Cardiac muscle cell (in vitro differentiated cells and primary cell): ENCODE results near the gene XRN1. TPM values are rescaled to one million over a fixed set of nuclear protein-coding genes. Genes with fewer than 3 reads are reported as not detected.
"Not testable (repeated sequence)": the region's sequence is repeated elsewhere in the genome, so short reads cannot be mapped to it uniquely, and the experiment has no call there.

Experiments used
- DNase-seq, 2 donors: peaks; one replicate each; pipeline versions ENCODE4 v3.0.0 to v3.0.0-alpha.2; 2010 to 2017; ENCODE audit warnings: low read depth in 1 of 2, low spot score in 1 of 2
- H3K27ac ChIP-seq: fragments of 200-600 bp; sonication (generic); 2 replicates; pipeline ENCODE4 v1.5.1; 2016
- H3K27me3 ChIP-seq: fragments of 200-600 bp; sonication (generic); 2 replicates; pipeline ENCODE4 v1.6.0; 2016; ENCODE audit warnings: control low read depth
- H3K36me3 ChIP-seq: fragments of 200-600 bp; sonication (generic); 2 replicates; pipeline ENCODE4 v1.5.1; 2016; ENCODE audit warnings: control low read depth
- H3K4me1 ChIP-seq: fragments of 200-600 bp; sonication (generic); 2 replicates; pipeline ENCODE4 v1.8.1; 2017; ENCODE audit warnings: low read depth, mild to moderate bottlenecking, mixed run types
- H3K4me3 ChIP-seq: fragments of 200-600 bp; sonication (generic); 2 replicates; pipeline ENCODE4 v1.5.1; 2016; ENCODE audit warnings: mild to moderate bottlenecking
- H3K9me3 ChIP-seq: fragments of 200-600 bp; sonication (generic); 2 replicates; pipeline ENCODE4 v1.5.1; 2017; ENCODE audit warnings: low read depth, mild to moderate bottlenecking, control low read depth
- CTCF ChIP-seq: IDR thresholded peaks from 2 replicates; pipeline ENCODE4 v1.5.1; 2012; ENCODE audit warnings: low read depth, mild to moderate bottlenecking, low read length
- polyA plus RNA-seq: library from polyadenylated mRNA; unstranded; fragments of >200 nt; fragmentation: Nextera tagmentation; extraction: Ambion mirVana; gene quantifications from 2 replicates; pipeline ENCODE4 v1.2.1, GENCODE V29; 2016
- total RNA-seq: library from RNA; depleted of rRNA; stranded (reverse); fragments of >200 nt; gene quantifications from 2 replicates; pipeline ENCODE4 v1.2.3, GENCODE V29; 2016

Gene XRN1
- total and polyA plus RNA-seq, 2 experiments from 2014 or later = 8.0 to 32.8 TPM

GRCh38 chr3:142444343-142444742 is 3.5 kb downstream of the XRN1 start:
- DNase-seq = no peak
- Histone ChIP-seq H3K4me3 (no peak overlapping the region), H3K9me3 (no peaks in the 10 kb centered on the region), H3K36me3 (no peaks in the 10 kb centered on the region), H3K27ac (no peak overlapping the region), H3K4me1 (peaks cover 12% of the 10 kb centered on the region), H3K27me3 (no peaks in the 10 kb centered on the region)
- TF ChIP-seq CTCF = no peak

- H3K36me3 ChIP-seq, H3K4me3 ChIP-seq, DNase-seq, H3K27me3 ChIP-seq, H3K27ac ChIP-seq, H3K9me3 ChIP-seq: not testable (repeated sequence)
- H3K4me1 ChIP-seq = peaks cover 12% of the 10 kb centered on the region
These were observed 4.8 kb downstream of the XRN1 start for GRCh38 chr3:142443060-142443459.

GRCh38 chr3:142439499-142440220 is 8.2 kb downstream of the XRN1 start:
- not testable (repeated sequence) for H3K36me3 ChIP-seq, H3K4me3 ChIP-seq, H3K4me1 ChIP-seq, H3K9me3 ChIP-seq, DNase-seq, H3K27ac ChIP-seq, H3K27me3 ChIP-seq

- H3K4me1 ChIP-seq, H3K36me3 ChIP-seq, H3K27me3 ChIP-seq, H3K9me3 ChIP-seq, H3K4me3 ChIP-seq, DNase-seq, H3K27ac ChIP-seq: not testable (repeated sequence)
These were observed 9.7 kb downstream of the XRN1 start for GRCh38 chr3:142438096-142438495.

- Histone ChIP-seq H3K27me3 (no peaks in the 10 kb centered on the region), H3K4me3 (no peak overlapping the region), H3K27ac (no peak overlapping the region), H3K36me3 (peaks cover 5% of the 10 kb centered on the region), H3K9me3 (no peaks in the 10 kb centered on the region), H3K4me1 (no peaks in the 10 kb centered on the region)
- no peak for TF ChIP-seq CTCF
- DNase-seq = no peak
These were observed 10.8 kb downstream of the XRN1 start for GRCh38 chr3:142436951-142437585.

GRCh38 chr3:142434503-142434902 is 13.3 kb downstream of the XRN1 start:
- Histone ChIP-seq H3K27ac (no peak overlapping the region), H3K9me3 (no peaks in the 10 kb centered on the region), H3K4me1 (no peaks in the 10 kb centered on the region), H3K4me3 (no peak overlapping the region), H3K27me3 (no peaks in the 10 kb centered on the region), H3K36me3 (peaks cover 11% of the 10 kb centered on the region)
- DNase-seq = no peak
- TF ChIP-seq CTCF = no peak

GRCh38 chr3:142433110-142433509 is 14.7 kb downstream of the XRN1 start:
- Histone ChIP-seq H3K27ac (no peak overlapping the region), H3K27me3 (no peaks in the 10 kb centered on the region), H3K4me1 (no peaks in the 10 kb centered on the region), H3K9me3 (no peaks in the 10 kb centered on the region), H3K4me3 (no peak overlapping the region), H3K36me3 (peaks cover 11% of the 10 kb centered on the region)
- DNase-seq = no peak
- no peak for TF ChIP-seq CTCF
